HAP-1 (cell line): Measurements from ENCODE around the gene SPTLC3.

Experiments used
- DNase-seq, 2 experiments: peaks; one replicate each; pipeline ENCODE4 v3.0.0-alpha.2; 2016 to 2020; ENCODE audit warnings: low spot score in 2 of 2
- H3K27me3 ChIP-seq: fragments of 250-450 bp; sonication (Bioruptor Pico); 2 replicates; pipeline ENCODE4 v1.5.1; 2020; ENCODE audit warnings: low read depth, mild to moderate bottlenecking, moderate library complexity
- H3K36me3 ChIP-seq: fragments of 250-450 bp; sonication (Bioruptor Pico); replicated peaks from 2 replicates; pipeline ENCODE4 v1.5.1; 2020; ENCODE audit warnings: mild to moderate bottlenecking
- H3K4me1 ChIP-seq: fragments of 250-450 bp; sonication (Bioruptor Pico); 2 replicates; pipeline ENCODE4 v1.5.1; 2020; ENCODE audit warnings: mild to moderate bottlenecking
- H3K4me3 ChIP-seq: fragments of 250-450 bp; sonication (Bioruptor Pico); 2 replicates; pipeline ENCODE4 v1.5.1; 2020; ENCODE audit warnings: mild to moderate bottlenecking, moderate library complexity
- H3K9me3 ChIP-seq: fragments of 250-450 bp; sonication (Bioruptor Pico); 2 replicates; pipeline ENCODE4 v1.5.1; 2020; ENCODE audit warnings: mild to moderate bottlenecking, moderate library complexity
- in situ Hi-C: fragments of 300-500 bp; cut with MboI; formaldehyde crosslinking; loops from 3 replicates; pipeline ENCODE4 v1.14.3; 2020; ENCODE audit warnings: low sequenced_read_pairs, inconsistent platforms, mixed read lengths

The SPTLC3 gene

DNA sequence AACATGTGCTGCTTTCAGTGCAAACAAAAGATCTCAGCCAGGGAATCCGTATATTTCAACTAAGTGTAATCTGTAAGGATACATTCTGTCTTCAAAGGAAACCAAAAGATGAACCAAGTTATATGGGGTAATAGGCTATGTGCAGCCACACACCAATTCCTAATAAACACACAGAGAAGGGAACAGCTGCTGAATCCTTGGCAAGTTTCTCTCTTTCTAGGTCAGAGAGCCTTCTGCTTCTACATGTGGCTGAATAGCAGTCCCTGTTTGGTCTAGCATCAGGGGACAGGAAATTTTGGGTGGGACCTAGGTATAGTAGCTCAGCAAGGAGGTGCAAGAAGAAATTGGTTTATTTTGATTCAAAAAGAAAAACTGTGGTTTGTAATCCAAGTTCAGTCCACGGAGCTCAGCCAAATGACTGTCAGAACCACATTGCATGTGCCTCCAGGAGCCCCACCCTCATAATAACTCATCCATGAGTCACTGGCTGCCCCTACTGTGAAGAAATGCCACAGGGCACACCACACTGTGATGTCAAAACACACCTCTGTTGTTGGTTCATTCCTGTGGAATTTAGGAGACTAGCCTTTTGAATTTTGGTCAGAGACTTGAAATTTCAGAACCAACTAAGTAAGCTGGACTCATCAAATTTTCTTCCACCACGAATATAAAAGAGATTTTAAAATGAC lies 21.1 kb downstream of the SPTLC3 start:
- H3K4me1 ChIP-seq: no peaks in the 10 kb centered on the region
- H3K4me3 ChIP-seq: no peak overlapping the region
- in situ Hi-C loops: no loop called here
- 0 out of 2 replicates have a peak, but pooled peaks cover 3% of the 10 kb centered on the region for H3K27me3 ChIP-seq
- DNase-seq: no peak
- no peaks in the 10 kb centered on the region for H3K36me3 ChIP-seq
- H3K9me3 ChIP-seq: no peaks in the 10 kb centered on the region

DNA sequence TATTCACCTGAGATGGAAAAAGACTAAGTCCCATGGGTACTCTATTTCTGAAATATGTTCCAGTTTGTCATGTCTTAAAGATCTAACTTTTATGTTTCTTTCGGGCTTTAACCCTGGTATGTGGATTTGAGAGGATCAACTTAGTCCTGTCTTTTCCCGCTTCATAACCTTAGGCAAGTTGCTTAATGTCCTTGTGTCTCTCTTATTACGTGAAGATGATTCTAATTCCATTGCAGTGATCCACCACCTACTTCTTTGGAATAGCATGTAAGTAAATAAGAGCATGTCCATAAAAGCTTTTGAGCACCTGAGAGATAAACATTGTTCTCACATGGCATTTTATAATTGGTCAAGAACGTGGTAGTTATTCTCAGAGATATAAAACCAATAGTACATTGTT lies 23.0 kb downstream of the SPTLC3 start:
- no peak for DNase-seq
- in situ Hi-C loops: no loop called here
- Histone ChIP-seq H3K4me1 (no peaks in the 10 kb centered on the region), H3K9me3 (no peaks in the 10 kb centered on the region), H3K27me3 (0 out of 2 replicates have a peak, but pooled peaks cover 3% of the 10 kb centered on the region), H3K4me3 (no peak overlapping the region), H3K36me3 (no peaks in the 10 kb centered on the region)

DNA sequence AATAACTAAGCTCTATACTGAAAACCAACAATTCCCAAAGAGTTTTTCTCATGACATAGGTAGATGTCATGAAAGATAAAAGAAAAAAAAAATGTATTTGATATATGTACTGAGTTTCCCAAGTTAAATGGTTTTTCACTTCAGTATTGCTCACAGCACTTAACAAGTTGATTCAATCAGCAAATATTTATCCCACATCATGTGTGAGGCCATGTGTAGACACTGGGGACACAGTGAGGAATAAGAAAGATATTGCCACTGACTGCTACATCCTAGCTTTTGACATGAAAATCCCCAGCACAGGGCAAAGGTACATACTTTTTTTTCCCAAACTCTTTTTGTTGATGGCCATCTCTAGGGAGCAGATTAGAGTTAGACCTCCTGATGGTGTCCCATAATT lies 25.3 kb downstream of the SPTLC3 start:
- H3K27me3 ChIP-seq: no peaks in the 10 kb centered on the region
- no peaks in the 10 kb centered on the region for H3K36me3 ChIP-seq
- H3K4me1 ChIP-seq: no peaks in the 10 kb centered on the region
- H3K4me3 ChIP-seq: no peak overlapping the region
- no peak for DNase-seq
- H3K9me3 ChIP-seq: no peaks in the 10 kb centered on the region
- in situ Hi-C loops: no loop called here

DNA sequence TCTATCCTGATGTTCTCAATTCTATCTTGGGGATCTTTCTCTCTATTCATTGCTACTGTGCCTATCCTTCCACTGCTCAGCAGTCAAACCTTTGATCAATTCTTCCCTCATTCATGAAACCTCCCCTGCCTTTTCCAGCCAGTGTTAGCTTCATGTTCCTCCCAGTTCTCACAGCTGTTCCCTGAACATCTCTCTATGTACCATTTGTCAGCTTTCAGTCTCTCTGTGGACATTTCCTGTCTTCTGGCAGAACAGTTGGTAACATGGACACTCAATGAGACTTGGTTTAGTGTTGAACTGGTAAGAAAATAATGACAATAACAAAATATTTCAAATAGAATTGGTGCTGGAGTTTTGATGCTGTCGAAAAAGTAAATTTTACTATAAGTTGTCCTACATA lies 26.2 kb downstream of the SPTLC3 start:
- H3K36me3 ChIP-seq: no peaks in the 10 kb centered on the region
- no peaks in the 10 kb centered on the region for H3K4me1 ChIP-seq
- H3K27me3 ChIP-seq: no peaks in the 10 kb centered on the region
- DNase-seq: no peak
- no peak overlapping the region for H3K4me3 ChIP-seq
- no peaks in the 10 kb centered on the region for H3K9me3 ChIP-seq
- in situ Hi-C loops: no loop called here

DNA sequence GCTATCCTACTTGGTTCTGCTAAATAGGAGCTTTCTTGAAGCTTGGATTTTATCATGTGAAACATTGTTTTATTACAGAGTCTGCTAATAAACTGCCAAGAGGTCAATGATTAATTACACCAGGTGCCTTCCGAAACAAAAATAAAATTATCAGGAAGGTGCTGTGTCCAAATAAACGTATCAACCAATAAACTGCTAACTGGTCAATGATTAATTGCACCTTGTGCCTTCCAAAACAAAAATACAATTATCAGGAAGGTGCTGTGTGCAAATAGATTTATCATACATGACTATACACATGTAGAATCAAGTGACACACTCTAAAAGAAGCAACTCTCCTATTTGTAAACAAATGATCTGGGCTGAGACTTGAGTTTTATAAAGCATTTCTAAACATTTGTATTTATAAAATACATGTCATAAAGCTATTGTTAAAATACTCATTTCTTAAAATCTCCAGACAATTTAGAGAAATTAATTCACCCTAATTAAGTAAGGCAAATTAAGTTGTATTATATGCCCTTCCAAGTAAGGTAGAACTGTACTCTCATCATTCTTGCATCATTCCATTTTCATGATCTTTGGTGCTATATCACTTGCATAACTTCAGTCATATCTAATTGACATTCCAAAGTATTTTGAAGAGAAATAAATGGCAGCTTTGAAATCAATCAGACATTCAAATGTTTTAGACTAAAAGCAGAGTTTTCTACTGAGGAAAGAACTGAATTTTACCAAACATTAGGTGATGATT lies 26.8 kb downstream of the SPTLC3 start:
- Histone ChIP-seq H3K36me3 (no peaks in the 10 kb centered on the region), H3K4me1 (no peaks in the 10 kb centered on the region), H3K4me3 (no peak overlapping the region), H3K9me3 (no peaks in the 10 kb centered on the region), H3K27me3 (no peaks in the 10 kb centered on the region)
- in situ Hi-C loops: no loop called here
- DNase-seq: no peak

DNA sequence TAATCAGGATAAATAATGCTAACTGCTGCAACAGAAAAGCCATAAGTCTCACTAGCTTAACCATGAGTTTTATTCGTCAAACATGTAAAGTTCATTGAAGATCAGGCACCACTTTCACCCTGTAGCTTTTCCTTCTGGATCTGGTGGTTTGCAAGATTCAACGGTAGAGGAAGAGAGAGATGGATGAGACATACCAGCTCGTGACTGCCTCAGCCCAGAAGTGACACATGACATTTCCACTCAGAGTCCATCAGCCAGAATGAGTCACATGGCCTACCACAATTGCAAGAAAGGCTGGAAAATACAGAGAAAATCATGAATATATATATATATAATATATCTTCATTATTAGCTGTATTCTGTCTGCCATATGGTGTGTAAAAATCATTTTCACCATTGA lies 29.0 kb downstream of the SPTLC3 start:
- Histone ChIP-seq H3K27me3 (no peaks in the 10 kb centered on the region), H3K36me3 (no peaks in the 10 kb centered on the region), H3K9me3 (no peaks in the 10 kb centered on the region), H3K4me1 (no peaks in the 10 kb centered on the region), H3K4me3 (no peak overlapping the region)
- in situ Hi-C loops: no loop called here
- no peak for DNase-seq

DNA sequence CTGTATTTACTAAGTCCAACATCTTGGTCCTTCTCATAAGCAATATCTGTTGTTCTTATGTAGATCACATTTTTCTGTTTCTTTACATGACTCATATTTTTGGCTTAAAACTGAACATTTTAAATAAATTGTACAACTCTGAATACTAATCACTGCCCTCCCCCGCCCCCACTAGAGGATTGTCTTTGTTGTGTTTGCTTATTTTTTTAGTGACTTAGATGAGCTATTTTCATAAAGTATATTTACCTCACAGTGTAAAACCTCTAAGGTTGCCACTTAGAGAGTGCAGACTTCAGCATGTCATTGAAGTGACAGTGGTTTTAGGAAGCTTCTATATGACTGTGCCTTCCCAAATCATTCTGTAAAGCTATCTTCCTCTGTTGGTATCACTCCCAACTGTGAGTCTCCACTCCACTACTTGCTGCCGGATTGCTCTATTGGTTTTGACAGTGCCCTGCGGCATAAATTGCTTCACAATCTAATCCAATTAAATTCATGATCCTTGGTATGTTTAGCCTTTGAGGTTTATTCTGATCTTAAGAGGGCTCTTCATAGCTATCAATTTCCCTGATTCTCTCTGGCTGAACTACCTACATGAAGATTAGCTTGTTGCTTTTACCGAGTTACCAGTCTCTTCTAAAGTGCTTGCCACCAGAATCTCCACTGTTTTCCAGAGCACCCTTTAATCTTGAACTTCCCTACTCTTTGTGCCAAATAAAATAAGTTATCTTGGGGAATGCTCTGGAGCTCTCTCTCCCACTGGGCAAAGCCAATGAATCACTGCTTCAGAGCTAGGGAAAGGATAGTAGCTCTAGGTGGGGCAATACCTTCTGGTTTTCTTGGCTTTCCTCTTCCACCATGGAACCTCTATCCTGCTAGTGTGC lies 33.0 kb downstream of the SPTLC3 start:
- H3K36me3 ChIP-seq: no peaks in the 10 kb centered on the region
- H3K4me3 ChIP-seq: no peak overlapping the region
- no peaks in the 10 kb centered on the region for H3K4me1 ChIP-seq
- no peaks in the 10 kb centered on the region for H3K9me3 ChIP-seq
- in situ Hi-C loops: no loop called here
- DNase-seq: no peak
- no peaks in the 10 kb centered on the region for H3K27me3 ChIP-seq

DNA sequence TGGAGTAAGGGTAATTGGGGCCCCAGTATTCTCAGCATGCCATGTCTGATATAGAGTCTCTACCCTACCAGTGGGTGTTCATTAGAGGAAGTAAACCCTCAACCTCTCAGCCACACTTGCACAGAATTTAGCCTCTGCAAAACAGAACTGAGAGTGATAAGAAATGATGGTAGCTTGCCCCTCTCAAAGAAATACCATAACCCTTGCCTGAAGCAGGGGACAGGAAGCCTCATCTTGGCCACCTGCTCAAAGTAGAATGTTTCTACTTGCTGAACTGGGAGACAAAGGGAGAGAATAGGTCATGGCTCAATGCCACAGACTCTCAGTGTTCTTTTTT lies 33.7 kb downstream of the SPTLC3 start:
- Histone ChIP-seq H3K9me3 (no peaks in the 10 kb centered on the region), H3K36me3 (no peaks in the 10 kb centered on the region), H3K4me1 (no peaks in the 10 kb centered on the region), H3K27me3 (no peaks in the 10 kb centered on the region), H3K4me3 (no peak overlapping the region)
- in situ Hi-C loops: no loop called here
- DNase-seq: no peak

DNA sequence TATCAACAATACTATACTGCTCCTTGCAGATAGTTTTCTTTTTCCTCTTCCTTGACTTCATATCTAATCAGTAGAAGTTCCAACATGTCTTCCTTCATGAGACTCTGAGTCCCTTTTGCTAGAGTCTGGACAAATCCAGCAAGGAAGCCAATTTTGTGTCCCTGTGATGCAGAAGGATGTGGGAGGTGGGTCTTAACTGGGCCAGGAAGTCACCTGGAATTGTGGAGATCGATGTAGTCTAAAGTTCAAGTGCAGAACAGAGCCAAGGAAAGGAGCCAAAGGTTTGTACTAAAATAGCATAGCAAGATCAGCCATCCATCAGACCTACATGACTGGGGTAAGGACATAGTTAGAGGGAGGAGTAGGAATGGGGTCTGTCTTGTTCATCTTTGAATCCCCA lies 37.6 kb downstream of the SPTLC3 start:
- in situ Hi-C loops: no loop called here
- Histone ChIP-seq H3K4me1 (no peaks in the 10 kb centered on the region), H3K4me3 (no peak overlapping the region), H3K9me3 (no peaks in the 10 kb centered on the region), H3K36me3 (no peaks in the 10 kb centered on the region), H3K27me3 (no peaks in the 10 kb centered on the region)
- DNase-seq: no peak

DNA sequence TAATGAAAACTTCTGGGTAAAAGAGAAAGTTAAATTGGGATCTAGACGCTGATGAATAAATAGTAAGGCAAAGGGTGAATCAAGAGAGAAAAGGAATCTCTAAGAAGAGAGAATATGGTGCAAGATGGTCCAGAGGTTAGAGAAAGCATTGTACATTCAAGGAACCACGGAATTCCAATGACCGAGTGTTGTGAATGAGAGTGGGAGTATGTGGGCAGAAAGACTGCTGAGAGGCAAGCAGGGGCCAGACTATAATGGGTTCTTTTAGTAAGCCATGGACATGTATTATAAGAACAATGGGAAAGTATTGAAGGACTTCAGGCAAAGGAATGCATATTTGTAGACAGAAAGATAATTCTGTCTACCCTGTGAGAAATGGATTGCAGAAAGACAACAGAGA lies 45.2 kb downstream of the SPTLC3 start:
- Histone ChIP-seq H3K4me1 (no peaks in the 10 kb centered on the region), H3K9me3 (no peaks in the 10 kb centered on the region), H3K4me3 (no peak overlapping the region), H3K36me3 (no peaks in the 10 kb centered on the region), H3K27me3 (no peaks in the 10 kb centered on the region)
- no peak for DNase-seq
- in situ Hi-C loops: no loop called here

DNA sequence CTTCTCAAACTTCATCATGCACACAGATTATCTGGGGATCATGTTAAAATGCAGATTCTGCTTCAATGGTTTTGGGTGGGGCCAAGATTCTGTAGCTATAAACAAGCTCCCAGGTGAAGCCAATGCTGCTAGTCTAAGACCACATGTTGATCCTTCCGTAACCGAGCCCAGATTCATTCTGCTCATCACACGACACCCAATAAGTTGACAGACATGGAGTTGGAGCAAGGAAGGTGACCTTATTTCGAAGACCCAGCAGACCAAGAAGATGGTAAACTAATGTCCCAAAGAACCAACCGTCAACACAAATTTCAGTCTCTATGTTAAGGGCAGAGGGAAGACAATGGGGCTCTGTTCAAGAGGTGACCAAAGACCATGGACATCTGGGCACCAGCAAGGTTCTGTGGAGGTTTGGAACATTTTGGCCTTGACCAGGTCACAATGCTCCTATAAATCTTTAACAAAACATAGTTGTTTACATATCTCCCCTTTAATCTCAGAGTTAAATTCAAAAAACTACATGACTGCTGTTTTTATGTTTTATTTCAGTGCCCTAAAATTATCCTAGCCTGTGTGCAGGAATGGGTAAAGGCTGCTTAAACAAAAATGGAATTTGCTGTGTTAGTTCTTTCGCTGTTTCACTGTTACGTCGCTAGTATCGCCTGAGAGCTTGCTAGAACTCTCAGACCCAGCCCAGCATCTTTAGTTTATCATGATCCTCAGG lies 50.1 kb downstream of the SPTLC3 start:
- DNase-seq: no peak
- no peaks in the 10 kb centered on the region for H3K36me3 ChIP-seq
- no peak overlapping the region for H3K4me3 ChIP-seq
- no peaks in the 10 kb centered on the region for H3K4me1 ChIP-seq
- H3K9me3 ChIP-seq: no peaks in the 10 kb centered on the region
- no peaks in the 10 kb centered on the region for H3K27me3 ChIP-seq
- in situ Hi-C loops: no loop called here

DNA sequence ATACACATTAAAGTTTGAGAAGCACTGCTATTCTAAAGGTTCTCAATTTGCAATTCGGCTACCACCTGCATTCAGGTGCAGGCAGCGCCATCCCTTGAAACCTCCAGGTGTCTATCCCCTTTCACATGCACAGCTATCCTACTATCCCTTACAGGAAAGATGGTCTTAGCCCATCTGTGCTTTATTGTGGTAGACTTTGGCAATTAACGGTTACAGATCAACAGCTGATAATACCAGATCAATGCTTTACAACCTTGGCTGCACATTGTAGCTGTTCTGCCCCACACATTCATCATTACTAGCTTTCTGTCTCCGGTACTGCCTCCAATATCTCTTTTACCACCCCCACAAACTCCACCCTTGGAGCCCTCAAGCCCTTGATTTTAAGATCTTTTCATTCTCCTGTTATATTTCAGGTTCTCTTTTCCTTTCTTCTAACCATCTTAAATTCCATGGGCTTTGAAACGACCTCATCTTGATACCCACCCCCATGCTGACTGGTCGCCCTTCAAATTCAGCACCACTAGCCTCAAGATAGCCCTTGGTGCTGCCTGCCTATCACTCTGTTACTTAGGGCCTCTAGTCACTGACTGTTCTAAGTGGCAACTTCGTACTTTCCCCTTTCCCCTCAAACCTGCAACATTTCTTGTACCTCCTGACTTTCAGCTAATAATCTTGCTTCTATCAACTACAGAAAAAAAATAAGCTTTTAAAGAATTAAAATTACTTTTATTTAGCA lies 50.8 kb downstream of the SPTLC3 start:
- Histone ChIP-seq H3K4me1 (no peaks in the 10 kb centered on the region), H3K27me3 (no peaks in the 10 kb centered on the region), H3K36me3 (no peaks in the 10 kb centered on the region), H3K4me3 (no peak overlapping the region), H3K9me3 (no peaks in the 10 kb centered on the region)
- DNase-seq: no peak
- in situ Hi-C loops: no loop called here

DNA sequence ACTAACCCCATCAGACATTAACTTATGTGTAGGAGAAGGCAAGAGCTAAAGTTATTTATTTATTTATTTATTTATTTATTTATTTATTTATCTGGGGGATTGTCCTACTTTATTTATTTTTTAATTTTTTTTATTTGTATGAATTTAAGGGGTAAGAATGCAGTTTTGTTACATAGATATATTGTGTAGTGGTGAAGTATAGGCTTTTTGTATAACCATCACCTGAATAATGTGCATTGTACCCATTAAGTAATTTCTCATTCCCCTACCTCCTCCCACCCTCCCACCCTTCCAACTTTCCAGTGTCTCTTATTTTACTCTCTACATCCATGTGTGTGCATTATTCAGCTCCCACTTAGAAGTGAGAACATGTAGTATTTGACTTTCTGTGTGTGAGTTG lies 51.6 kb downstream of the SPTLC3 start:
- Histone ChIP-seq H3K4me3 (no peak overlapping the region), H3K9me3 (no peaks in the 10 kb centered on the region), H3K4me1 (no peaks in the 10 kb centered on the region), H3K27me3 (no peaks in the 10 kb centered on the region), H3K36me3 (no peaks in the 10 kb centered on the region)
- in situ Hi-C loops: no loop called here
- DNase-seq: no peak
